Upper lobe of left lung (tissue), 4 donors: Measurements from ENCODE around the gene CYSRT1.

Source experiments
- POLR2A ChIP-seq, 4 donors: fragments of 450-650 bp; IDR thresholded peaks; one replicate each; pipeline ENCODE4 v1.5.1; 2016 to 2017; ENCODE audit warnings: antibody characterized with exemption in 4 of 4, mild to moderate bottlenecking in 2 of 4
- TF ChIP-seq, protein P1 (sequence below), 6 experiments: fragments of 450-650 bp in 4 of 6; fragments of 200-600 bp in 2 of 6; sonication (generic) in 2 of 6; IDR thresholded peaks; one replicate each; pipeline ENCODE4 v1.5.1; 2016 to 2019; ENCODE audit warnings: antibody characterized with exemption in 6 of 6

DNA sequence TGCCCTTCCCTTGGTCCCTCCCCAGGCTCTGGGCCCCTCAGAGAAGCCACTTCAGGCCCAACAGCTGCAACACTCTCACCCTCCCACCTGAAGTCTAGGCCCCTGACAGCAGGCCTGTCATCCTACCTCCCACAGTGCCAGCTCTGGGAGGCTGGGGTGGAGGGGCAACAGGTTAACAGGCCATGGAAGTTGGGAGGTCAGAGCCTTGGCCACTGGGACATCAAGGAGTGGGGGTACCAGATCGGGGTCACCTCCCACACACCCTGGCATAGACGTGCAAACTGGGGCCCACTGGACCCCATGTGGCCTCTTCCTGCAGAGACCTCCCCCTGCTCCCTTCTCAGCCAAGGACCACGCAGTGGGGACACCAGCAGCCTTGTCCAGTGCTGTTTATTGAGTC, 33.7 kb upstream of the CYSRT1 start:
- TF ChIP-seq, protein P1, sequence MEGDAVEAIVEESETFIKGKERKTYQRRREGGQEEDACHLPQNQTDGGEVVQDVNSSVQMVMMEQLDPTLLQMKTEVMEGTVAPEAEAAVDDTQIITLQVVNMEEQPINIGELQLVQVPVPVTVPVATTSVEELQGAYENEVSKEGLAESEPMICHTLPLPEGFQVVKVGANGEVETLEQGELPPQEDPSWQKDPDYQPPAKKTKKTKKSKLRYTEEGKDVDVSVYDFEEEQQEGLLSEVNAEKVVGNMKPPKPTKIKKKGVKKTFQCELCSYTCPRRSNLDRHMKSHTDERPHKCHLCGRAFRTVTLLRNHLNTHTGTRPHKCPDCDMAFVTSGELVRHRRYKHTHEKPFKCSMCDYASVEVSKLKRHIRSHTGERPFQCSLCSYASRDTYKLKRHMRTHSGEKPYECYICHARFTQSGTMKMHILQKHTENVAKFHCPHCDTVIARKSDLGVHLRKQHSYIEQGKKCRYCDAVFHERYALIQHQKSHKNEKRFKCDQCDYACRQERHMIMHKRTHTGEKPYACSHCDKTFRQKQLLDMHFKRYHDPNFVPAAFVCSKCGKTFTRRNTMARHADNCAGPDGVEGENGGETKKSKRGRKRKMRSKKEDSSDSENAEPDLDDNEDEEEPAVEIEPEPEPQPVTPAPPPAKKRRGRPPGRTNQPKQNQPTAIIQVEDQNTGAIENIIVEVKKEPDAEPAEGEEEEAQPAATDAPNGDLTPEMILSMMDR (IDR thresholded peaks at IDR 0.05) = no peak
- TF ChIP-seq POLR2A (IDR thresholded peaks at IDR 0.05) = no peak
